IMR-90 (cell line): ENCODE results near the gene ADH6. TPM values are rescaled to one million over a fixed set of nuclear protein-coding genes. Genes with fewer than 3 reads are reported as not detected.

Experiments
- ATAC-seq: fragments of 200-7000 bp; cut with Tn5 transposase; 2 replicates; pipeline ENCODE4 v1.9.1; 2020; ENCODE audit warnings: low read depth, mild to moderate bottlenecking, moderate library complexity
- BruUV-seq: library from RNA; stranded (reverse); fragments of 400-500 nt; replicated peaks from 2 replicates; lab custom pipeline; 2021; lab: Mats Ljungman, UMichigan
- CTCF ChIA-PET: fragments of 300-600 bp; formaldehyde crosslinking; extraction: SDS; loops from one replicate; lab custom pipeline; 2021; ENCODE audit warnings: antibody characterized with exemption; lab: Yijun Ruan, JAX
- POLR2A ChIA-PET: fragments of 300-600 bp; sonication (Branson Sonifier 250); formaldehyde crosslinking; loops from one replicate; lab custom pipeline; 2022; ENCODE audit warnings: antibody characterized with exemption; ENCODE audit not compliant: unreplicated experiment; lab: Charles Lee
- DNase-seq: peaks from one replicate; pipeline ENCODE4 v3.0.0; 2013
- H2AFZ ChIP-seq: replicated peaks from 2 replicates; pipeline ENCODE3; 2013; ENCODE audit warnings: low read length, mild to moderate bottlenecking; ENCODE audit not compliant: poor library complexity
- H2AK5ac ChIP-seq: 2 replicates; pipeline ENCODE4 v1.6.1; 2013; ENCODE audit warnings: low read depth, low read length, inconsistent platforms
- H2AK9ac ChIP-seq: replicated peaks from 2 replicates; pipeline ENCODE3; 2013; ENCODE audit warnings: mild to moderate bottlenecking, low read depth, low read length, moderate library complexity; ENCODE audit not compliant: poor library complexity
- H2BK120ac ChIP-seq: 2 replicates; pipeline ENCODE4 v1.6.1; 2013; ENCODE audit warnings: low read depth, low read length, inconsistent platforms
- H2BK15ac ChIP-seq: 3 replicates; pipeline ENCODE4 v1.6.1; 2013; ENCODE audit warnings: low read depth, low read length, inconsistent platforms
- H2BK20ac ChIP-seq: 2 replicates; pipeline ENCODE4 v1.6.1; 2013; ENCODE audit warnings: low read depth, mild to moderate bottlenecking, inconsistent platforms, low read length, moderate library complexity
- H2BK5ac ChIP-seq: 2 replicates; pipeline ENCODE4 v1.6.1; 2013; ENCODE audit warnings: mild to moderate bottlenecking, low read depth, low read length, inconsistent platforms; ENCODE audit not compliant: poor library complexity, severe bottlenecking
- H3K14ac ChIP-seq: replicated peaks from 2 replicates; pipeline ENCODE4 v1.6.1; 2013; ENCODE audit warnings: low read depth, low read length, inconsistent platforms
- H3K18ac ChIP-seq: 2 replicates; pipeline ENCODE4 v1.6.1; 2013; ENCODE audit warnings: low read depth, low read length, control low read depth
- H3K23ac ChIP-seq: 2 replicates; pipeline ENCODE4 v1.6.1; 2013; ENCODE audit warnings: low read depth, low read length, inconsistent platforms
- H3K27ac ChIP-seq: 2 replicates; pipeline ENCODE4 v1.5.1; 2013; ENCODE audit warnings: mild to moderate bottlenecking, control low read depth, low read length; ENCODE audit not compliant: insufficient read depth
- H3K27me3 ChIP-seq: 2 replicates; pipeline ENCODE4 v1.6.1; 2013; ENCODE audit warnings: low read length; ENCODE audit not compliant: control insufficient read depth, insufficient read depth
- H3K36me3 ChIP-seq: 2 replicates; pipeline ENCODE4 v1.6.1; 2013; ENCODE audit warnings: low read length, mixed read lengths; ENCODE audit not compliant: control insufficient read depth, insufficient read depth
- H3K4ac ChIP-seq: 2 replicates; pipeline ENCODE4 v1.6.1; 2013; ENCODE audit warnings: low read depth, low read length, inconsistent platforms
- H3K4me1 ChIP-seq: 2 replicates; pipeline ENCODE4 v1.6.1; 2013; ENCODE audit warnings: low read length, mixed read lengths; ENCODE audit not compliant: control insufficient read depth, insufficient read depth
- H3K4me2 ChIP-seq: 2 replicates; pipeline ENCODE4 v1.6.1; 2013; ENCODE audit warnings: low read depth, mild to moderate bottlenecking, control low read depth, low read length, moderate library complexity
- H3K4me3 ChIP-seq: 2 replicates; pipeline ENCODE4 v1.5.1; 2013; ENCODE audit warnings: low read depth, mild to moderate bottlenecking, control low read depth, low read length, moderate library complexity; ENCODE audit not compliant: insufficient read depth
- H3K56ac ChIP-seq: 2 replicates; pipeline ENCODE4 v1.6.1; 2013; ENCODE audit warnings: low read length, inconsistent platforms; ENCODE audit not compliant: insufficient read depth; ENCODE audit errors: extremely low read depth
- H3K79me1 ChIP-seq, 2 experiments: 2 replicates each; pipeline ENCODE4 v1.6.1; 2013; ENCODE audit warnings: low read length in 2 of 2, inconsistent platforms in 1 of 2, low read depth in 1 of 2
- H3K9ac ChIP-seq: 2 replicates; pipeline ENCODE4 v1.6.1; 2013; ENCODE audit warnings: low read depth, low read length, control low read depth
- H3K9me1 ChIP-seq: 2 replicates; pipeline ENCODE4 v1.6.1; 2013; ENCODE audit warnings: low read length, inconsistent platforms; ENCODE audit not compliant: insufficient read depth
- H3K9me3 ChIP-seq: 2 replicates; pipeline ENCODE4 v1.6.1; 2013; ENCODE audit warnings: low read length; ENCODE audit not compliant: control insufficient read depth, insufficient read depth
- H4K20me1 ChIP-seq: 2 replicates; pipeline ENCODE4 v1.6.1; 2013; ENCODE audit warnings: low read length, inconsistent platforms; ENCODE audit not compliant: insufficient read depth
- H4K5ac ChIP-seq: 2 replicates; pipeline ENCODE4 v1.6.1; 2013; ENCODE audit warnings: mild to moderate bottlenecking, low read depth, low read length, control low read depth
- H4K8ac ChIP-seq, 2 experiments: 2 replicates each; pipeline ENCODE4 v1.6.1; 2013; ENCODE audit warnings: low read depth in 2 of 2, low read length in 2 of 2, control low read depth in 1 of 2, inconsistent platforms in 1 of 2
- H4K91ac ChIP-seq: 2 replicates; pipeline ENCODE4 v1.6.1; 2013; ENCODE audit warnings: low read depth, low read length, inconsistent platforms; ENCODE audit not compliant: insufficient read depth
- BHLHE40 ChIP-seq: fragments of 150-350 bp; IDR thresholded peaks from 2 replicates; pipeline ENCODE4 v1.6.1; 2016; ENCODE audit warnings: mild to moderate bottlenecking, low read depth, low read length
- CEBPB ChIP-seq: IDR thresholded peaks from 2 replicates; pipeline ENCODE4 v1.6.1; 2012; ENCODE audit warnings: low read depth, low read length, improper control_type of control experiment
- CHD1 ChIP-seq: IDR thresholded peaks from 2 replicates; pipeline ENCODE4 v1.6.1; 2012; ENCODE audit warnings: low read depth, low read length, improper control_type of control experiment
- CTCF ChIP-seq: conservative IDR thresholded peaks from 2 replicates; pipeline ENCODE4 v1.5.1; 2012; ENCODE audit warnings: mild to moderate bottlenecking, low read depth, low read length, improper control_type of control experiment
- ELK1 ChIP-seq: fragments of 150-350 bp; IDR thresholded peaks from 2 replicates; pipeline ENCODE4 v1.6.1; 2016; ENCODE audit warnings: low read depth, mild to moderate bottlenecking, low read length, moderate library complexity, borderline replicate concordance
- FOS ChIP-seq: fragments of 150-350 bp; IDR thresholded peaks from 2 replicates; pipeline ENCODE4 v1.6.1; 2016; ENCODE audit warnings: low read depth, low read length
- MAFK ChIP-seq: IDR thresholded peaks from 2 replicates; pipeline ENCODE4 v1.6.1; 2012; ENCODE audit warnings: low read depth, low read length, improper control_type of control experiment
- MAZ ChIP-seq: IDR thresholded peaks from 2 replicates; pipeline ENCODE4 v1.6.1; 2012; ENCODE audit warnings: low read depth, mild to moderate bottlenecking, low read length, improper control_type of control experiment, moderate library complexity, borderline replicate concordance
- MXI1 ChIP-seq: IDR thresholded peaks from 2 replicates; pipeline ENCODE4 v1.6.1; 2012; ENCODE audit warnings: low read depth, mild to moderate bottlenecking, low read length, moderate library complexity, borderline replicate concordance
- NFE2L2 ChIP-seq: fragments of 150-350 bp; IDR thresholded peaks from 2 replicates; pipeline ENCODE4 v1.6.1; 2016; ENCODE audit warnings: low read depth, mild to moderate bottlenecking, low read length
- POLR2A ChIP-seq: IDR thresholded peaks from 2 replicates; pipeline ENCODE4 v1.6.1; 2012; ENCODE audit warnings: mild to moderate bottlenecking, low read depth, low read length
- RAD21 ChIP-seq: IDR thresholded peaks from 2 replicates; pipeline ENCODE4 v1.6.1; 2012; ENCODE audit warnings: low read length, improper control_type of control experiment
- RCOR1 ChIP-seq: IDR thresholded peaks from 2 replicates; pipeline ENCODE4 v1.6.1; 2012; ENCODE audit warnings: mild to moderate bottlenecking, low read length, improper control_type of control experiment; ENCODE audit not compliant: insufficient replicate concordance
- RFX5 ChIP-seq: IDR thresholded peaks from 2 replicates; pipeline ENCODE4 v1.8.0; 2012; ENCODE audit warnings: low read depth, mild to moderate bottlenecking, low read length, moderate library complexity
- SMC3 ChIP-seq: fragments of 150-350 bp; IDR thresholded peaks from 2 replicates; pipeline ENCODE4 v1.6.1; 2016; ENCODE audit warnings: low read depth, mild to moderate bottlenecking, antibody characterized with exemption, low read length, moderate library complexity
- USF2 ChIP-seq: fragments of 150-350 bp; IDR thresholded peaks from 2 replicates; pipeline ENCODE4 v1.6.1; 2017; ENCODE audit warnings: mild to moderate bottlenecking, antibody characterized with exemption, low read length, low read depth
- WGBS, 2 experiments: methylation state at CpG; one replicate each; pipeline versions ENCODE4 v1.1.5 to v1.1.7; 2013; ENCODE audit warnings: missing lambda C conversion rate in 2 of 2; ENCODE audit not compliant: insufficient read length in 1 of 2; ENCODE audit errors: extremely low coverage in 2 of 2; 5-methylcytosine and 5-hydroxymethylcytosine counted together
- dilution Hi-C: fragments of 300-500 bp; cut with HindIII; formaldehyde crosslinking; loops from one replicate; pipeline ENCODE4 v1.14.3; 2018; ENCODE audit warnings: low sequenced_read_pairs; ENCODE audit not compliant: unreplicated experiment
- in situ Hi-C: fragments of 300-500 bp; cut with MboI; formaldehyde crosslinking; loops from 3 replicates; pipeline ENCODE4 v1.14.3; 2019; ENCODE audit warnings: low sequenced_read_pairs, inconsistent platforms, mixed read lengths
- intact Hi-C: fragments of 100-400 bp; cut with micrococcal nuclease; formaldehyde crosslinking; loops from 2 replicates; pipeline ENCODE4 v1.10.0; 2022
- polyA plus RNA-seq, 3 experiments: library from polyadenylated mRNA; depleted of rRNA; stranded (reverse); fragments of >200 nt; gene quantifications; 2 replicates each; pipeline ENCODE4 v1.2.3, GENCODE V29; 2012; ENCODE audit warnings: low replicate concordance in 1 of 3
- total RNA-seq: library from RNA; depleted of rRNA; stranded (reverse); fragments of >200 nt; gene quantifications from 2 replicates; pipeline ENCODE4 v1.2.3, GENCODE V29; 2012

ADH6 gene
- total and polyA plus RNA-seq, 2 of the 4 experiments (the other 2 are of a cell fraction), result not detected

GRCh38 chr4:99221980-99222379, 2.9 kb upstream of the ADH6 start:
- peak; percentile 5 for DNase-seq
- H2BK120ac ChIP-seq, result no peak overlapping the region
- H2BK20ac ChIP-seq, result no peak overlapping the region
- H3K36me3 ChIP-seq, result no peaks in the 10 kb centered on the region
- no peak overlapping the region for H3K4ac ChIP-seq
- dilution Hi-C loops (no loop called here), intact Hi-C loops (no loop called here), in situ Hi-C loops (no loop called here)
- no TSS peak for BruUV-seq
- H3K9me1 ChIP-seq, result no peaks in the 10 kb centered on the region
- no peak overlapping the region for H3K4me3 ChIP-seq
- H4K91ac ChIP-seq, result no peak overlapping the region
- CTCF ChIA-PET, result no interaction called here
- H3K4me1 ChIP-seq, result 0 out of 2 replicates have a peak, but pooled peaks cover 1% of the 10 kb centered on the region
- no peaks in the 10 kb centered on the region for H4K20me1 ChIP-seq
- H3K23ac ChIP-seq, result no peak overlapping the region
- no peak overlapping the region for H2AFZ ChIP-seq
- no peak overlapping the region for H2BK5ac ChIP-seq
- POLR2A ChIA-PET, result no interaction called here
- H3K14ac ChIP-seq, result no peak overlapping the region
- H3K9ac ChIP-seq, result no peak overlapping the region
- H2AK9ac ChIP-seq, result no peak overlapping the region
- H2AK5ac ChIP-seq, result no peak overlapping the region
- WGBS, 2 experiments, result no CpG with 5 or more reads among the region's 1 CpG
- H3K9me3 ChIP-seq, result no peaks in the 10 kb centered on the region
- H3K56ac ChIP-seq, result no peak overlapping the region
- no peaks in the 10 kb centered on the region for H3K79me1 ChIP-seq
- H4K8ac ChIP-seq, result no peak overlapping the region
- H3K27ac ChIP-seq, result no peak overlapping the region
- no peak overlapping the region for H2BK15ac ChIP-seq
- TF ChIP-seq MXI1, result no peak
- TF ChIP-seq CTCF, result no peak
- TF ChIP-seq BHLHE40, result no peak
- TF ChIP-seq RAD21, result no peak
- no peak for TF ChIP-seq USF2
- TF ChIP-seq MAFK, result no peak
- TF ChIP-seq SMC3, result no peak
- TF ChIP-seq RCOR1, result no peak
- no peak for TF ChIP-seq CEBPB
- TF ChIP-seq ELK1, result no peak
- no peak for TF ChIP-seq CHD1
- TF ChIP-seq MAZ, result no peak
- TF ChIP-seq FOS, result no peak
- no peak for TF ChIP-seq POLR2A
- no peak for TF ChIP-seq NFE2L2
- no peak for TF ChIP-seq RFX5
- H3K4me2 ChIP-seq, result no peak overlapping the region
- H3K18ac ChIP-seq, result peak overlapping the region; percentile 41; the same call in 1 of the 2 replicates
- H3K27me3 ChIP-seq, result no peaks in the 10 kb centered on the region
- ATAC-seq, result peak; percentile 27; the same call in 1 of the 2 replicates
- no peak overlapping the region; the same call in 1 of the 2 replicates for H4K5ac ChIP-seq
